PFSK-1 (cell line): Measurements from ENCODE around the gene DNM1L.

Experiments
- POLR2AphosphoS5 ChIP-seq: IDR thresholded peaks from 2 replicates; pipeline ENCODE4 v1.6.1; 2012; ENCODE audit warnings: low read depth, mild to moderate bottlenecking, control low read depth, low read length, moderate library complexity
- SIN3A ChIP-seq: IDR thresholded peaks from 2 replicates; pipeline ENCODE4 v1.6.1; 2012; ENCODE audit warnings: mild to moderate bottlenecking, low read length, moderate library complexity, borderline replicate concordance; ENCODE audit not compliant: insufficient read depth
- TF ChIP-seq, protein P1 (sequence below), 2 experiments: IDR thresholded peaks; 2 replicates each; pipeline versions ENCODE4 v1.6.1 to v1.8.0; 2011 to 2012; ENCODE audit warnings: low read depth in 2 of 2, low read length in 2 of 2, control low read depth in 1 of 2, inconsistent platforms in 1 of 2, mild to moderate bottlenecking in 1 of 2, moderate library complexity in 1 of 2; ENCODE audit not compliant: insufficient read depth in 1 of 2

DNA sequence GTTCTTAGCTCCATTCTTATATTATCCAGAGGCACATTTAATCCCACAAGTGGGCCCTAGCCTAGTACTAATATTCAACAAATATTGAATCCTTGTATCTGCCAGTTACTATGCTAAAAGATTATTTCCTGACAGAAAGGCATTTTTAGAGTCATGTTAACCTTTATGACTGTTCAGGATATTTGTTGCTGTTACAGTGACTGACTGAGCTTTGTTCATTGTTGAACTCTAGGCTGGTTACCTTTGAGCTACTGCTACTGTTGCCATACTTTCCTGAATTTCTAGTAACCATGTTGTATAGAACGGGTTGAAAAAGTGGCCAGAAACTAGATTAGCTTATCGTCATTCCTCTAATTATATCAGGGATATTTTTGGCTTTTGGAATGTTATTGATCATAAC lies 29.8 kb downstream of the DNM1L start:
- TF ChIP-seq, protein P1, sequence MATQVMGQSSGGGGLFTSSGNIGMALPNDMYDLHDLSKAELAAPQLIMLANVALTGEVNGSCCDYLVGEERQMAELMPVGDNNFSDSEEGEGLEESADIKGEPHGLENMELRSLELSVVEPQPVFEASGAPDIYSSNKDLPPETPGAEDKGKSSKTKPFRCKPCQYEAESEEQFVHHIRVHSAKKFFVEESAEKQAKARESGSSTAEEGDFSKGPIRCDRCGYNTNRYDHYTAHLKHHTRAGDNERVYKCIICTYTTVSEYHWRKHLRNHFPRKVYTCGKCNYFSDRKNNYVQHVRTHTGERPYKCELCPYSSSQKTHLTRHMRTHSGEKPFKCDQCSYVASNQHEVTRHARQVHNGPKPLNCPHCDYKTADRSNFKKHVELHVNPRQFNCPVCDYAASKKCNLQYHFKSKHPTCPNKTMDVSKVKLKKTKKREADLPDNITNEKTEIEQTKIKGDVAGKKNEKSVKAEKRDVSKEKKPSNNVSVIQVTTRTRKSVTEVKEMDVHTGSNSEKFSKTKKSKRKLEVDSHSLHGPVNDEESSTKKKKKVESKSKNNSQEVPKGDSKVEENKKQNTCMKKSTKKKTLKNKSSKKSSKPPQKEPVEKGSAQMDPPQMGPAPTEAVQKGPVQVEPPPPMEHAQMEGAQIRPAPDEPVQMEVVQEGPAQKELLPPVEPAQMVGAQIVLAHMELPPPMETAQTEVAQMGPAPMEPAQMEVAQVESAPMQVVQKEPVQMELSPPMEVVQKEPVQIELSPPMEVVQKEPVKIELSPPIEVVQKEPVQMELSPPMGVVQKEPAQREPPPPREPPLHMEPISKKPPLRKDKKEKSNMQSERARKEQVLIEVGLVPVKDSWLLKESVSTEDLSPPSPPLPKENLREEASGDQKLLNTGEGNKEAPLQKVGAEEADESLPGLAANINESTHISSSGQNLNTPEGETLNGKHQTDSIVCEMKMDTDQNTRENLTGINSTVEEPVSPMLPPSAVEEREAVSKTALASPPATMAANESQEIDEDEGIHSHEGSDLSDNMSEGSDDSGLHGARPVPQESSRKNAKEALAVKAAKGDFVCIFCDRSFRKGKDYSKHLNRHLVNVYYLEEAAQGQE (IDR thresholded peaks at IDR 0.05; ENCODE audit: insufficient read depth in 1 of 2, low read depth in 2 of 2, low read length in 2 of 2) = no peak
- TF ChIP-seq POLR2AphosphoS5 (no peak), SIN3A (no peak)
